ENCODE results near the gene KRTAP10-5.

Gene KRTAP10-5

DNA sequence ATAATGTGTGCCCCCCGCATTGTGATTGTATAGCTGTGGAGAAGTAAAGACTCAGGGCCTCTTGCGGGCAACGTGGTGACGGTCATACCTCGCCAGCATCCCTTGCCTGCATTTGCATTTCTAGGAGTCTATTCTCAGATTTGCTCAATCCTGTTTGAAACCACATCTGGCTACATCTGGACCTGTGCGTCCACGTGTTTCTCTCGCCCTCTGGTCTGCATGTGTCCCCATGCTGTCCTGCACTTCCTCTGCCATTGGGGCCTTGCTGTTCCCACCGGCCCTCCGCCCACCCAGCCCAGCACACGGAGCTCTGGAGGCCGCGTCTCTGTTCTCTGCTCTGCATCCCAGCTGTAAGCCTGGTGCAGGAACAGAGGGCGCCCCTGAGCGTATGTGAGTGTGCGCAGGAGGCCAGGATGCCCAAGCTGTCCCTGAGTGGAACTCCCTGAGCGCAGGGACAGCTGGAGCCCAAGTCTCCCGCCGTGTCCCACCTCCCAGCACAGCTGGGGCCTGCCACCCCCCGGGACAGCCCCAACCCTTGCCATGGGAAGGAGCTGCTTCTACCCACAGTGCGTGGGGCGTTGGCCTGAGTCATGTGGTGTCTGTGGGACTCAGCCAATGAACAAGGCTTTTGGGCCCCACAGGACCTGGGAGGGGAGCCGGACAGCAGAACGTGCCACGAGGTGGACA, 30.7 kb downstream of the KRTAP10-5 start:
- no peak for DNase-seq (ENCODE audit: low read depth)

DNA sequence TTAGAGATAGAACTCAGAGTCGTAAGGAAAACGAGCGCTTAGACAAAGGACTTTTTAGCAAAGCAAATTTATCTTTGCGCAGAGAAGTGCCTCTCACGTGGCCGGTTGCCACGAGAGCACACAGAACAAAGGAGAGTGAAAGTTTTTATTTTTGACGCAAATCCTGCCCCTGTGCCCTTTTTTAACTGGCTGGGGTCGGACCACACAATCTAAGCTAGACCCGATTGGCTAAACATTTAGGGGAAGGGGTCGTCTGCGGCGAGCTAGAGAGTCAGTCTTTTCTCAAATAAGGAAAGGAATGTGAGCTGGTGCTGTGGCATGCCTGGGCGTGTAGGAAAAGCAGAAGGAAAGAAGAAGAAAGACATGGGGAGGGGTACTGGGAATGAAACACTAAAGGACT, 31.5 kb downstream of the KRTAP10-5 start:
- no peak for DNase-seq (ENCODE audit: low read depth)

- DNase-seq (ENCODE audit: low read depth) = no peak
Observed at GRCh38 chr21:44548381-44548780, 32.0 kb downstream of the KRTAP10-5 start.

GRCh38 chr21:44547656-44548331, 32.6 kb downstream of the KRTAP10-5 start:
- DNase-seq (ENCODE audit: low read depth) = no peak

DNA sequence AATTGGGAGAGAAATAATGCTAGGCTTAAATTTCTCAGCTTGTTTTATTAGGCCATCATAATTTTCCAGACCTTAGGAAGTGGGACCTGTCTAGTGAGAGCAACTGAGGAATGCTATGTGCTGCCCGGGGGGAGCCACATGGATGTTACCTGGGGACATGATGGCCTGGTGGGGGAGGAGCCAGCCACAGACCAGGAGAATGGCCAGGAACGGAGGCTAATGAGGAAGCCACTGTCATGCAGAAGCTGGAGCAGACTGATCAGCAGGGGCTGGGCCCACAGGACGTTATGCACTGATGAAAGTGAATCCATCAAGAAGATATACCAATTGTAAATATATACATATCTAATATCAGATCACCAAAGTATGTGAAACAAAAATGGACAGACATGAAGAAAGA, 35.8 kb downstream of the KRTAP10-5 start:
- DNase-seq (ENCODE audit: low read depth) = no peak

DNA sequence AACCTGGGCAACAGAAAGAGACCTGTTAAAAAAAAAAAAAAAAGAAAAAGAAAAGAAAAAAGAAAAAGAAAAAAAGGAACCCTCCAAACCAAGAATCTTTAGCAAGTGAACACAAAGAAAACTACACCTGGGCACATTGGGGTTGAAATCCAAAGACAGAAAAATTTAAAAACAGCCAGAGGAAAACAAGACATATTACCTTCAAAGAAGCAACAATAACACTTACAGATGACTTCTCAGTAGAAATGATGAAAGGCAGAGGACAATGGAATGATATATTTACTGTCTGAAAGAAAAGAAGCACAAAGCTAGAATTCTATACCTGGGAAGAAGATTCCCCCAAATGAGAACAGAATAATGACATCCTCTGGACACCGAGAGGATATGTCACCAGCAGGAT, 37.7 kb downstream of the KRTAP10-5 start:
- DNase-seq (ENCODE audit: low read depth) = no peak

- no peak for DNase-seq (ENCODE audit: low read depth)
Observed at GRCh38 chr21:44540741-44541288, 39.6 kb downstream of the KRTAP10-5 start.

DNA sequence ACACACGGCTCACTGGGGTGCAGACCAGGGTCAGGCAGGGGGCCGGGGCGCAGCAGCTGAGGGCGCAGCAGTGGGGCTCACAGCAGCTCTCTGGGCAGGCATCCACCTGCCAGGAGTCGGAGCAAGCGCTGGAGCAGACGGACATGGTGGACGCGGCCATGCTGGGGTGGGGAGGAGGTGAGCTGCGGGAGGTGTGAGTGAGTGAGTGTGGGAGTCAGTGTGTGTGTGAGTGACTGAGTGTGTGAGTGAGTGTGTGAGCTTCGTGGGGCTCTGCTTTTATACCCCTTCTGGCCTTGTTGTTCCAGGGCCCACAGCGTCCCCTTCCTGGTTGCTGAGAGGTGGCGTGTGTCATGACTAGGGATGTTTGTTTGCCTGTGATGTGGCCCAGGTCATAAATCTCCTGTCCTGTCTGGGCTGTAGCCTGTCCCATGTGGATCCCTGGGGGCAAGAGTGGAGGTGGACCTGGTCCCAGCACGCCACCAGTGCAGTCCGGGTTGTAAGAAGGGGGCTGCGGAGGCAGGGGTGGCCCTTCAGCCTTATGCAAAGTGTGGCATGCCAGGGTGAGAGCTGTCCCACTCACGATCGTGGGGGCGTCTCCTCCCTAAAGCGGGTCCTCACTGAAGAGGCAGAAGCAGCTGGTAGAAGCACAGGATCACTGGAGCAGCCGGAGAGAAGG, 40.3 kb downstream of the KRTAP10-5 start, which contains the start of gene KRTAP10-1:
Gene KRTAP10-1, minus strand, starts transcription at position 205 of the 676 bp plus-strand sequence. Its CDS starts 45 bp downstream, at position 160.
- DNase-seq (ENCODE audit: low read depth) = no peak

DNA sequence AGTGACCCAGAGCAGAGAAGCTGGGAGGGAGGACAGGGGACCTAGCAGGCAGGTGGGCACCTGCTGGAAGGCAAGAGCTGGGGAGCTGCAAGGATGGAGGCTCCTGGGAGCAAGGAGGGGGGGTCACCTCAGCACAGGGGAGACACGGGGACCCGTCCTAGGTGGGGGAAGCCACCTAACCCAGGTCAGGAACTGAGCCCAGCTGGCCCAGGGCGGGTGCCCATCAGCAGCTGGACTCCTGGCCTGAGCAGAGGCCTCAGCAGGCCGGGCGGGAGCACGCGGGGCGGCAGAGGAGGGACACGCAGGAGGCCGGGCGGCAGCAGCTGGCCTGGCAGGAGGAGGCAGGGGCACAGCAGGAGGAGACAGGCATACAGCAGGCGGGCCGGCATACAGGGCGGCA, 41.4 kb downstream of the KRTAP10-5 start:
- no peak for DNase-seq (ENCODE audit: low read depth)

DNA sequence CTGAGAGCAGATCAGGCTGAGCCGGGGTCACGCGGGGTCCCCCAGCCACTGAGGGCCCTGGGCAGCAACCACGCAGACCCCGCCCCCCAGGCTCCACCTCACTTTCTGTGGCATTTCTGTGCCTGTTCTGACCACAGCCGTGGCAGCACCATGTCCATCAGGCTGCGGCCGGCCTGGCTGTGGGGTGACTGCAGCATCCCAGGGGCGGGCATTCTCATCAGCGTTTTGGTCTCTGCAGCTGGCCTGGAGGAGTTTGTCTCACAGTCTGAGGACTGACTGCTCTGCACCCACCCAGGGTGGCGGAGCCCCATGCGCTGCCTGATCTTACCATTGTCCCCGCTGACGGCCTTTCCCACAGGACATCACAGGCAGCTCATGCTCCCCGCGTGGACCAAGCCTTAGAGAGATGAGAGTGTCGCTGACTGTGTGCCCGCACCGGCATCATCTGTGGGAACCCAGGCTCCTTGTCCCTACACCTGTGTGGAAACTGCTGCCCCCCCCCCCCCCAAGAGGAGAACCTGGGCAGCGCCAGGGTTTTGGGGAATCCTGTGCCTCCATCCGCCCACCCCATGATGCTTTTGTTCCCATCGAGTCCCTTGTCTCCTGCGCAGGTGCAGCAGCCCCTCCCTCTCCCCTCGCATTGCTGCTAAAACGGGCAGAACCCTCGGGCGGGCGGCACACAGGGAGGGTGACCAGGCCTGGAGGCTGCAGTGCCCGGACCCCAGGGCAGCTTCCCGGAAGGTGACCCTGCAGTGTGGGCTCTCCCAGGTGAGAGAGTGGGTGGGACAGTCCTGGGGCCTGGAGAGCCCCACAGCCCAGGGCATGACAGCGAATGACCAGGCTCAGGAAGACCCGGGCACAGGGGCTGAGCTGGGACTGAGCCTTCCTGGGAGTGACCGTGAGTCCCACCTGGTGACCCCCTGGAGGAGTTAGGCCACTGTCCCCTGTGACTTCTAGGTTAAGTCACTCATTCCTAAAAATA, 42.2 kb downstream of the KRTAP10-5 start:
- DNase-seq (ENCODE audit: low read depth) = no peak

DNA sequence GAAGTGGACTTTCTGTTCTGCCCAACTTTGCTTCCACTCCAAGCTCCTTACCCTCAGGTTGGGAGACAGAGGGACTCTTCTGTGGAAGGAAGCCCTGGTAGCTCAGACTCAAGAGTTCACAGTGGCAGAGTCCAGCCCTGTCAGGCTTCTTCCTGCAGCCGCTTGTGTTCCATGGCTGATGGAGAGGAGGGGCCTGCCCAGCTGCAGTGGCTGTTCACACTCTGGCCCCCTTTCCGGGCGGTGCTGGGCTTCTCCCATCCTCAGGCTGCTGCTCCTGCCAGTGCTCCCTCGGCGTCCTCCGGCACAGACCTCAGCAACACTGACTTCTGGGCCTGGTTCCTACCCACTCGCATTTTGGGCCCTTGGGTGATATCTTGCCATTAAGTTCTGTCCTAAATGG, 44.4 kb downstream of the KRTAP10-5 start:
- DNase-seq (ENCODE audit: low read depth) = no peak

GRCh38 chr21:44534688-44535087, 45.7 kb downstream of the KRTAP10-5 start:
- DNase-seq (ENCODE audit: low read depth) = no peak

DNA sequence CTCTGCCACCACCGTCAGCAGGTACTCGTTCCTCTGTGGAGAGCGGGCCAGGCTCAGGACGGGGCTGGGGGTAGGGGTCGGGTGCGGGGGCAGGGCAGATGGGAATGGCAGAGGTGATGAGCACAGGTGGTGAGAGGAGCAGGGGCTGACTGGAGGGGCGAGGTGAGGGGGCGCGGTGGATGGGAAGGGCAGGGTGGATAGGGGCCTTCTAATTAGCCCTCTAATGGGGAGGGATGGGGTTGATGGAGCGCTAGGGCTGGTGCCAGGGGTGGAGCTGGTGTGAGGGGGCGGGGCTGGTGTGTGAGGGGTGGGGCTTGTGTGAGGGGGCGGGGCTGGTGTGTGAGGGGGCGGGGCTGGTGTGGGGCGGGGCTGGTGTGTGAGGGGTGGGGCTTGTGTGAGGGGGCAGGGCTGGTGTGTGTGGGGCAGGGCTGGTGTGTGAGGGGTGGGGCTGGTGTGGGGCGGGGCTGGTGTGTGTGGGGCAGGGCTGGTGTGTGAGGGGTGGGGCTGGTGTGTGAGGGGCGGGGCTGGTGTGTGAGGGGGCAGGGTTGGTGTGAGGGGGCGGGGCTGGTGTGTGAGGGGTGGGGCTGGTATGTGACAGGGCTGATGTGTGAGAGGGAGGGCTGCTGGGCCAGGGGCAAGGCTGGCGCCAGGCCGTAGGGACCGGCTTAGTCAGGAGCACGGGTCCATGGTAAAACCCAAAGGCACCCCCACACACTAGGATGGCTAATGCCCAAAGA, 46.3 kb downstream of the KRTAP10-5 start:
- no peak for DNase-seq (ENCODE audit: low read depth)

- no peak for DNase-seq (ENCODE audit: low read depth)
Observed at GRCh38 chr21:44533121-44533890, 47.1 kb downstream of the KRTAP10-5 start.

DNA sequence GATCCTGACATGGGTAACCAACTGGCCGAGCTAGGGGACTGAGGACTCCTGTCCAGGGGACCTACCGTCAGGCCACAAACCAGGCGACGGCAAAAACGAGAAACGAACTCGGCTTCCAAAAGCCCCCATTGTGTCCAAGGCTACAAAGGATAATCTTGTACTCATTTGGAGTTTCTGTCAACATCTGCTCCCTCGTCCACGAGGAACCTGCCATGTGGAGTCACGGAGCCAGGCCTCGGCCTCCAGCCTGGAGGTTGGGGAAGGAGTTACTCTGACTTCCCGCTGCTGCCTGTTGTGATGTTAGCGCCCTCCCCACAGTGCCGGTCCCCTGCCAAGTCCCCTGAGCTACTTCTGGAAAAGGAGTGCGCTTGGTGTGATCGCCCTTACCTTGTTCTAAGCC, 47.7 kb downstream of the KRTAP10-5 start:
- DNase-seq (ENCODE audit: low read depth) = no peak

- DNase-seq (ENCODE audit: low read depth) = no peak
Observed at GRCh38 chr21:44531606-44532564, 48.5 kb downstream of the KRTAP10-5 start.

GRCh38 chr21:44530903-44531605, 49.4 kb downstream of the KRTAP10-5 start:
- DNase-seq (ENCODE audit: low read depth) = no peak

DNA sequence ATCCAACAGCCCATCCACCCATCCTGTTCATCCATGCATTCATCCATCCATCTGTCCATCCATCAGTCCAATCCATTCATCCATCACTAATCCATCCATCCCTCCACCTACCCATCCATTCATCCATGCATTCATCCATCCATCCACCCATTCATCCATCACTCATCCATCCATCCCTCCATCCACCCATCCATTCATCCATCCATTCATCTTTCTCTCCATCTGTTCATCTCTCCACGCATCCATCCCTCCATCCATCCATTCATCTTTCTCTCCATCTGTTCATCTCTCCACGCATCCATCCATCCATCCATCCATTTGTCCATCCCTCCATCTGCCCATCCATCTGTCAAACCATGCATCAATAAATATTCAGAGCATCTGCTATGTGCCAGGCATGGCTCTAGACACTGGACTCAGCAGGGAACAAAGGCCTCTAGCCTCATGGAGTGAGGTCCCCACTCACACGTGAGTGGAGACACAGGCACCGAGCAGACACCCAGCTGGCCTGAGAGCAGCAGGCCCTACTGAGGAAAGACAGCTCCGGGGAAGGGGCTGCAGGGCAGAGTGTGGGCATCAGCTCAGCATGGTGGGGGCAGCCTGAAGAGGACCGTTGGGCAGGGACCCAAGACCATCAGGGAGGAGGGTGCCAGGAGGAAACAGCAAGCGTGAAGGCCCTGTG, 50.0 kb downstream of the KRTAP10-5 start:
- no peak for DNase-seq (ENCODE audit: low read depth)
